Mesothelial cell of epicardium (in vitro differentiated cells): ENCODE results near the gene C1orf56. TPM values are rescaled to one million over a fixed set of nuclear protein-coding genes. Genes with fewer than 3 reads are reported as not detected.

ENCODE experiments used
- DNase-seq, 2 experiments: peaks; one replicate each; pipeline ENCODE4 v3.0.0; 2021; ENCODE audit warnings: low spot score in 2 of 2; ENCODE audit not compliant: unreplicated experiment in 2 of 2
- H3K27ac Mint-ChIP-seq: 2 replicates; pipeline ENCODE4 v1.8.0; 2021; ENCODE audit warnings: mixed read lengths
- H3K27me3 Mint-ChIP-seq: 2 replicates; pipeline ENCODE4 v1.8.0; 2021; ENCODE audit warnings: low read depth, mixed read lengths
- H3K36me3 Mint-ChIP-seq: 2 replicates; pipeline ENCODE4 v1.8.0; 2021; ENCODE audit warnings: mixed read lengths
- H3K4me1 Mint-ChIP-seq: 2 replicates; pipeline ENCODE4 v1.8.0; 2021; ENCODE audit warnings: mixed read lengths
- H3K4me3 Mint-ChIP-seq: 2 replicates; pipeline ENCODE4 v1.8.0; 2021; ENCODE audit warnings: mild to moderate bottlenecking, moderate library complexity, mixed read lengths
- H3K9me3 Mint-ChIP-seq: 2 replicates; pipeline ENCODE4 v1.8.0; 2021; ENCODE audit warnings: mixed read lengths
- CTCF ChIP-seq: fragments of 200-600 bp; sonication (generic); IDR thresholded peaks from one replicate; pipeline ENCODE4 v1.5.0; 2021; ENCODE audit warnings: antibody characterized with exemption; ENCODE audit not compliant: unreplicated experiment
- total RNA-seq: library from RNA; stranded (reverse); gene quantifications from 3 replicates; pipeline ENCODE4 v1.2.1, GENCODE V29; 2021

C1orf56 gene
- total RNA-seq, 1 donor from 2014 or later: 4.2 TPM

- DNase-seq: peak; percentile 74 to 85
- TF ChIP-seq CTCF: peak; percentile 70
- no peaks in the 10 kb centered on the region for H3K9me3 Mint-ChIP-seq
- peak within 1 kb of the TSS; percentile 98 for H3K27ac Mint-ChIP-seq
- peak within 1 kb of the TSS; percentile 96 for H3K4me3 Mint-ChIP-seq
- peaks cover 56% of the 10 kb centered on the region for H3K4me1 Mint-ChIP-seq
- H3K36me3 Mint-ChIP-seq: peaks cover 11% of the 10 kb centered on the region
- no peaks in the 10 kb centered on the region for H3K27me3 Mint-ChIP-seq
Observed at GRCh38 chr1:151059109-151060006, 11.8 kb downstream of the C1orf56 start, which contains the start of gene CDC42SE1. TSS of gene CDC42SE1 (minus strand) at chr1:151059622. CDS start at chr1:151055730, 3,892 bp downstream.

GRCh38 chr1:151060007-151060656, 12.6 kb downstream of the C1orf56 start, which contains the start of gene MLLT11:
TSS of gene MLLT11 (plus strand) at chr1:151060397. CDS start at chr1:151067225, 6,828 bp downstream.
- Mint-ChIP-seq H3K9me3 (no peaks in the 10 kb centered on the region), H3K4me1 (peaks cover 56% of the 10 kb centered on the region), H3K27me3 (no peaks in the 10 kb centered on the region), H3K4me3 (peak within 1 kb of the TSS; percentile 96), H3K36me3 (peaks cover 7% of the 10 kb centered on the region), H3K27ac (peak within 1 kb of the TSS; percentile 98)
- no peak for TF ChIP-seq CTCF
- peak; percentile 49 to 74 for DNase-seq

- no peak for DNase-seq
- peaks cover 56% of the 10 kb centered on the region for H3K4me1 Mint-ChIP-seq
- H3K9me3 Mint-ChIP-seq: no peaks in the 10 kb centered on the region
- peak overlapping the region; percentile 98 for H3K27ac Mint-ChIP-seq
- H3K36me3 Mint-ChIP-seq: peaks cover 5% of the 10 kb centered on the region
- TF ChIP-seq CTCF: no peak
- H3K27me3 Mint-ChIP-seq: no peaks in the 10 kb centered on the region
- H3K4me3 Mint-ChIP-seq: peak overlapping the region; percentile 96
Observed at GRCh38 chr1:151060657-151061421, 13.3 kb downstream of the C1orf56 start.

GRCh38 chr1:151061704-151062103, 14.2 kb downstream of the C1orf56 start:
- Mint-ChIP-seq H3K9me3 (no peaks in the 10 kb centered on the region), H3K27me3 (no peaks in the 10 kb centered on the region), H3K36me3 (peaks cover 5% of the 10 kb centered on the region), H3K4me3 (peak overlapping the region; percentile 96), H3K27ac (peak overlapping the region; percentile 98), H3K4me1 (peaks cover 48% of the 10 kb centered on the region)
- no peak for DNase-seq
- TF ChIP-seq CTCF: no peak

- no peaks in the 10 kb centered on the region for H3K9me3 Mint-ChIP-seq
- peaks cover 37% of the 10 kb centered on the region for H3K4me1 Mint-ChIP-seq
- DNase-seq: no peak
- H3K27ac Mint-ChIP-seq: peak overlapping the region; percentile 98
- no peak for TF ChIP-seq CTCF
- H3K4me3 Mint-ChIP-seq: peak overlapping the region; percentile 96
- no peaks in the 10 kb centered on the region for H3K27me3 Mint-ChIP-seq
- peaks cover 5% of the 10 kb centered on the region for H3K36me3 Mint-ChIP-seq
Observed at GRCh38 chr1:151062741-151063371, 15.3 kb downstream of the C1orf56 start.
